GM19099 (cell line): ENCODE data around the gene FLT3LG.

ENCODE experiments used
- POLR2A ChIP-seq: IDR thresholded peaks from 3 replicates; pipeline ENCODE4 v1.6.1; 2011; ENCODE audit warnings: low read depth; ENCODE audit not compliant: insufficient read length; ENCODE audit errors: extremely low read depth

The FLT3LG gene

DNA sequence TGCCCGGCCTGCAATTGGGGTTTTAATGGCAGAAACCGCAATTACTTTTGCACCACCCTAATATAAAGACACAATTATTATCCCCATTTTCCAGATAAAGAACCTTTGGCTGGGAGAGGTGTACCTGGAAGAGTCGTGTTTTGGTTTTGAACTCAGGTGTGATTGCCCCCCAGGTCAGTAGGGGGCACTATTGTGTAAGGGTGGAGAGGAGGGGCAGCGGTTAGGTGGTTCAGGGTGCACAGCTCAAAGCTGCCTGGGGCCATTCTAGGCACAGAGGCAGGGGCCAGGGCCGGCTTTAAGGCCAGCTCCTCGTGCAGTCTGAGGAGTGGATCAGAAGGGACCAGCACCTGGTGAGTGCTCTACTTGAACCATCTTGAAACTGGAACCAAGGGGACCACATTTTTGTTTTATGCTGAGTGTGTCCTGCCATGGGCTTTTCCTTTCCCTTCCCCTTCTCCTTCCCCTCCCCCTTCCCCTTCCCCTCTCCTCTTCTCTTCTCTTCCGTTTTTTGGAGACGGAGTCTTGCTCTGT, 32.6 kb downstream of the FLT3LG start:
- no peak for TF ChIP-seq POLR2A

DNA sequence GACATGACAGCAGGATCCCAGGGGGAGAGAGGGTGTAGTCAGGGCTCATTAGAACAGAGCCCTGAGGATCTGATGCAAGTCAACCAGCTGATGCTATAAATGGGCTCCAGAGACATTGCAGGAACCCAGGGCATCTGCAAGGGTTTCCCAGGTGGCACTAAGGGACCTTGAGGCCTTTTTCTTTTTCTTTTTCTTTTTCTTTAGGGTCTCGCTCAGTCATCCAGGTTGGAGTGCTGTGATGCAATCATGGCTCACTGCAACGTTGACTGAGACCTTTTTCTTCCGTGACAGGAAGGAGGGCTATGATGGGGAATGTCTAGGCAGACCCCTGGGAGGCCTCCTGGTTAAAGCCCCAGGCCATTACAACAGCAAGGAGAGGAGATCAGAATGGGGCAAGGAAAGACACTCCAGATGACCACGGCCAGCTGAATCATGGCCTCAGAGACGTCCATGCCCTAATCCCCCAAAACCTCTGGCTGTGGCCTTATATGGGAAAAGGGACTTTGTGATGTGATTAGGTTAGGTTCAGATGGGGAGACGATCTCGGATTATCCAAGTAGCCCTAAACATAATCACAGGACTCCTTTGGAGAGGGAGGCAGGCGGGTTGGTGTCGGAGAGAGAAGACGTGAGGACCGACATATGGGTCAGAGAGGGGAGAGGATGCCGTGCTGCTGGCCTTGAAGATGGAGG, 33.9 kb downstream of the FLT3LG start:
- TF ChIP-seq POLR2A, result no peak

DNA sequence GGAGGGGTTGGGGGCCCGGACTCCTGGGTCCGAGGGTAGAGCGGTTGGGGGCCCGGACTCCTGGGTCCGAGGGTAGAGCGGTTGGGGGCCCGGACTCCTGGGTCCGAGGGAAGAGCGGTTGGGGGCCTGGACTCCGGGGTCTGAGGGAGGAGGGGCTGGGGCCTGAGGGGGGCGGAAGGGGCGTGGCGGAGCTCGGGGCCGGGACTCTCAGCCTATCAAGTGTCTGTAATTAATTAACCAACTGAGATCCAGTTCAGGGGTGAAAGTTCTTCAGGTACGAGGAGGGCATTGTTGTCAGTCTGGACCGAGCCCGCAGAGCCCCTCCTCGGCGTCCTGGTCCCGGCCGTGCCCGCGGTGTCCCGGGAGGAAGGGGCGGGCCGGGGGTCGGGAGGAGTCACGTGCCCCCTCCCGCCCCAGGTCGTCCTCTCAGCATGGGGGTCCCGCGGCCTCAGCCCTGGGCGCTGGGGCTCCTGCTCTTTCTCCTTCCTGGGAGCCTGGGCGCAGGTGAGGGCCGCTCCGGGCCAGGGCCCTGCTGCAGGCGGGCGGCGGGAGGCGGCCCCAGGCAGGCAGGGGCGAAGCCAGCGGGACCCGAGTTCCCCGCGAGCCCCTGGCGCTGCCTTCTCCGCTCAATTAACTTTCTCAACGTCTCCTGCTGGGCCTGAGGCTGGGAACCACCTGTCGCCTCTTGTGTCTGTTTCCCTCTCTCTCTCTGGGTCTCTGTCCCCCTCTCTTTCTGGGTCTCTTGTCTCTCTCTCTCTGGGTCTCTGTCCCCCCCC, 39.1 kb downstream of the FLT3LG start:
- TF ChIP-seq POLR2A, result peak; percentile 42

DNA sequence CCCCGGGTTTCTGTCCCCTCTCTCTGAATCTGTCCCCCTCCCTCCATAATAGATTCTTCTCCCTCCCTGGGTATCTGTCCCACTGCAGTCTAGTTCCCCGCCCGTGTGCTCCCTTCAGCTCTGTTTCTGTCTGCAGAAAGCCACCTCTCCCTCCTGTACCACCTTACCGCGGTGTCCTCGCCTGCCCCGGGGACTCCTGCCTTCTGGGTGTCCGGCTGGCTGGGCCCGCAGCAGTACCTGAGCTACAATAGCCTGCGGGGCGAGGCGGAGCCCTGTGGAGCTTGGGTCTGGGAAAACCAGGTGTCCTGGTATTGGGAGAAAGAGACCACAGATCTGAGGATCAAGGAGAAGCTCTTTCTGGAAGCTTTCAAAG, 39.7 kb downstream of the FLT3LG start:
- TF ChIP-seq POLR2A, result no peak

DNA sequence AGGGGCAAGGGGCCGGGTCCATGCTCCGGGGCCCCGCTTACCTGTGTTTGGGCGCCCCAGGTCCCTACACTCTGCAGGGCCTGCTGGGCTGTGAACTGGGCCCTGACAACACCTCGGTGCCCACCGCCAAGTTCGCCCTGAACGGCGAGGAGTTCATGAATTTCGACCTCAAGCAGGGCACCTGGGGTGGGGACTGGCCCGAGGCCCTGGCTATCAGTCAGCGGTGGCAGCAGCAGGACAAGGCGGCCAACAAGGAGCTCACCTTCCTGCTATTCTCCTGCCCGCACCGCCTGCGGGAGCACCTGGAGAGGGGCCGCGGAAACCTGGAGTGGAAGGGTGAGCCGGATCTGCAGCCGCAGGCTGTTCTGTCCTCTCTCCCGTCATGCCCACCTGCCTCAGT, 40.1 kb downstream of the FLT3LG start:
- no peak for TF ChIP-seq POLR2A

DNA sequence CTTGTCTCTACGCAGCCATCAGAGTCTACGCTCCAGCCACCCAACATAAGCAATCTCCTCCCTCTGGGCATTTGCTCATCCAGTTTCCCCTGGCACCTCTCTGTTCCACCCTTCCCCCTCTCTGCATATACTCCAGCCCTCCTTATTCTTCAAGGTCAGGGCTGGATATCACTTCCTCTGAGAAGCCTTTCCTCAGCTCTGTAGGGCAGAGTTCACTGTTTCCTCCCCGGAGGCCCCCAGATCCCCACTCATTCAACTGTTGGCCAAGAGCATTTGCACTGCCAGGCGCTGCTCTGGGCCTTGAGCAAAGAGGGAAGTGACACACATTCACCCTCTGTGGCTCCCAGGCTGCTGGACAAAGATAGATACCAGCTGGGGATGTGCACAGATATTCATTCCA, 41.8 kb downstream of the FLT3LG start:
- no peak for TF ChIP-seq POLR2A

DNA sequence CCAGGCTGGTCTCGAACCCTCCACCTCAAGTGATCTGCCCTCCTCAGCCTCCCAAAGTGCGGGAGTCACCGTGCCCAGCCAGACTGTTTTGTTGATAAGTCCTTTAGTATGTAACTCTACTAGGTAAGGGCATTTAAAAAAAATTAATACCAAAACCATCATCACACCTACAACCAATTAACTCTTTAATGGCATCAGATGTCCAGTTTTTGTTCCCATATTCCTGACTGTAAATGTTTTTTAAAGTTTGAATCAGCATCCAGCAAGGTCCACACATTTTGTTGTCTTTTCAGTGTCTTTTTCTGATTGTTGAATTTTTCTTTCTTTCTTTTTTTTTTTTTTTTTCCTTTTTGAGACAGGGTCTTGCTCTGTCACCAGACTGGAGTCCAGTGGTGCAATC, 44.0 kb downstream of the FLT3LG start:
- no peak for TF ChIP-seq POLR2A

DNA sequence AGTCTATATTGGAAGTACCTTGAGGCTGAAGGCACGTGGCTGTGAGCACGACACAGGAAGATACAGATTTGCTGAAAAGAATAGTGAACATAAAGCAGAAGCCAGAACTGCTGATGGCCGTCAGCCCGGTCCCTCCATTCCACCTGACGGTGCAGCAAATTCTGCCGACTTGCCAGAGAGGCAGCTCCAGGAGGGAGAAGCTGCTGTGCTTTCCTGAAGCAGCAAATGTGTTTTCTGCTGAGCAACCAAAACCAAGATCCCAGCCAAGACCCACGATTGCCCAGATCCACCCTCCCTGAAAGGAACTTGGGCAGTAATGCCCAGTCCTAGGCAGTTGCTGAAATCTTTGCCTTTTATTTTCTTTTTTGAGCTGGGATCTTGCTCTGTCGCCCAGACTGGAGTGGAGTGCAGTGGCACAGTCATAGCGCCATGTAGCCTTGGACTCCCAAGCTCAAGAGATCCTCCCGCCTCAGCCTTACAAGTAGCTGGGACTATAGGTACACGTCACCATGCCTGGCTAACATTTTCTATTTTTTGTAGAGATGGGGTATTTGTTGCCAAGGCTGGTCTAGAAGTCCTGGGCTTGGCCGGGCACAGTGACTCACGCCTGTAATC, 46.8 kb downstream of the FLT3LG start:
- no peak for TF ChIP-seq POLR2A

DNA sequence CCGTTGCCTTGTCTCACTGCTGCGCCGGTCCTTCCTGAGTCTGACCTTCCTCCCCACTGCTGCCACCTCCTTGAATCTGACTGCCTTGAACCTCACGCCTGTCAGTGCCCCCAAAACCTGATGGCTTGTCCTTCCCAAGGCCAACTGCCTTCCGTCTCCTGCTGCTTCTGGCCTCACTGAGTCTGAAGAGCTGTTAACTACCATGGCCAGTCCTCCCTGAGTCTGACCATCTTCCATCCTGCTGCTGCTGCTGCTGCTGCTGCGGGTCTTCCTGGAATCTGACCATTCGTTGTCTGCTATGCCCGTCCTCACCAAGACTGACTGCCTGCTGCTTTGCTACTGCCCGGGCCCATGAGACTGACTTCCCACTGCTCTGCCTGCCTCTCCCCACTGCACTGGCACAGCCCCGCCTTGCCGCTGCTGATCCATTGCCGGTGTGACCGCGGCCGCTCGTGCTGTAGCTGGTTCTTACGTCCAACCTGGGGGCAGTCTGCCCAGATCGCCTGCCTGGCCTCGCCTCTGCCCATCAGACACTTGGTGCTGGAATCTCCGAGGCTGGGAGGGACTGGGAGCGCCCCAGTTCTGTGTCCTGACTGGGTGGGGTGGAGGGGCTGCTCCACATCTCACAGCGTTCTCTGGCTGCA, 50.9 kb downstream of the FLT3LG start:
- no peak for TF ChIP-seq POLR2A

DNA sequence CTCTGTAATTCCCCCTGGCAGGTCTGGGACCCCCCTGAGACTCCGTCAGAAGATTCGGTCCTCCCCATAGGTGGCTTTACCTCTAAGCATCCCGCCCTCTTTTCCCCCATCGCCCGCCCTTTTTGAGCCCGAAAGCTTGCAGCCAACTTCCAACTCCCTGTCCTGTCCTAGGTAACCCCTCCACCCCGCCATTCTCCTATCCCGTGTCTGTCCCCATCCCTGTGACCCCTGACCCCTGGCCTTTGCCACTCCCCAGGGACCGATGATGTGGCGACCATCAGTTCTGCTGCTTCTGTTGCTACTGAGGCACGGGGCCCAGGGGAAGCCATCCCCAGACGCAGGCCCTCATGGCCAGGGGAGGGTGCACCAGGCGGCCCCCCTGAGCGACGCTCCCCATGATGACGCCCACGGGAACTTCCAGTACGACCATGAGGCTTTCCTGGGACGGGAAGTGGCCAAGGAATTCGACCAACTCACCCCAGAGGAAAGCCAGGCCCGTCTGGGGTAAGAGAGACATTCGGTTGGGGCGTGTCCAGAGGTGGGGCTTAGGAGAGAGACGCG, 54.3 kb downstream of the FLT3LG start:
- no peak for TF ChIP-seq POLR2A

DNA sequence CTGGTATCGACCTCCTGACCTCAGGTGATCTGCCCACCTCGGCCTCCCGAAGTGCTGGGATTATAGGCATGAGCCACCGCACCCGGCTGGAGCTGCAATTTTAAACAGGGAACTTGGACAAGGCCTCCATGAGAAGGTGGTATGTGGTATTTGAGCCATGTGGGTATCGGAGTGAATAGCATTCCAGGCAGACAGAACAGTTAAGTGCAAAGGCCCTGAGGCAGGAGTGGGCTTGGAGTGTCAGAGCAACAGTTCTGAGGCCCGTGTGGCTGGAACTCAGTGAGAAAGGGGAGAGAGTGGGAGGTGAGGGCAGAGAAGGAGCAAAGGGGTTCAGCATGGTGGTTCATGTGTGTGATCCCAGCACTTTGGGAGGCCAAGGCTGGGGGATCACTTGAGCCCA, 56.7 kb downstream of the FLT3LG start:
- no peak for TF ChIP-seq POLR2A

DNA sequence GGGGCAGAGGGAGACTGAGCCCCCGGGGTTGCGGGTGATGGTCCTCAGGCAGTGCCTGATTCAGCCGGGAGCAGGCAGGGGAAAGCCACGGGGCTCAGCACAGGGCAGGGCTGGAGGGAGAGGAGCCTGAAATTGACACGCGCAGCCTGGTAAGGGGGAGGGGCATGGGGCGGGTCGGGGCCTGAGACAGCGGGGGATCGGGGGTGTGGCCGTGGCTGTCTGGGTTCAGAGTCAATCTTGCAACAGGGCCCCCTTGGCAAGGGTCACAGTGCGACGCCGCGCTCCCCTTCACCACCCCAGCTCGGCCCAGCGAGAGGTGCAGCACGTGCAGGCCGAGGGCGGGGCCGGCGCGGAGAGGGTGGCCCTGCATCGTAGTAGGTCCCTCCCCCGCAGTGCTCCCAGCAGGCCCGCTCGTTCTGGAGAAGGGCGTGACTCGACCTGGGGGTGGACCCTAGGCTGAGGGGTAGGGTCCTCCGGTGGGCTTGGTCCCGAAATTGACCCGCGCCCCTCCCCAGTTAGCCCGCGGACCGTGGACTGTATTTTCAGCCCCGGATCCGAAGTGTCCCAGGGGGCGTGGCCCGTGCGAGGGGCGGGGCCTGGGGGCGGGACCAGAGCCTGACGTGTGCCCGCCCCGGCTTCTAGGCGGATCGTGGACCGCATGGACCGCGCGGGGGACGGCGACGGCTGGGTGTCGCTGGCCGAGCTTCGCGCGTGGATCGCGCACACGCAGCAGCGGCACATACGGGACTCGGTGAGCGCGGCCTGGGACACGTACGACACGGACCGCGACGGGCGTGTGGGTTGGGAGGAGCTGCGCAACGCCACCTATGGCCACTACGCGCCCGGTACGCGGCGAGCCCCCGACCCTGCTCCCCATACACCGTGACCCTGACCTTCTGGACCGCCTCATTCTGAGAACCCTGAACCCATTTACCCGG, 59.8 kb downstream of the FLT3LG start:
- no peak for TF ChIP-seq POLR2A

DNA sequence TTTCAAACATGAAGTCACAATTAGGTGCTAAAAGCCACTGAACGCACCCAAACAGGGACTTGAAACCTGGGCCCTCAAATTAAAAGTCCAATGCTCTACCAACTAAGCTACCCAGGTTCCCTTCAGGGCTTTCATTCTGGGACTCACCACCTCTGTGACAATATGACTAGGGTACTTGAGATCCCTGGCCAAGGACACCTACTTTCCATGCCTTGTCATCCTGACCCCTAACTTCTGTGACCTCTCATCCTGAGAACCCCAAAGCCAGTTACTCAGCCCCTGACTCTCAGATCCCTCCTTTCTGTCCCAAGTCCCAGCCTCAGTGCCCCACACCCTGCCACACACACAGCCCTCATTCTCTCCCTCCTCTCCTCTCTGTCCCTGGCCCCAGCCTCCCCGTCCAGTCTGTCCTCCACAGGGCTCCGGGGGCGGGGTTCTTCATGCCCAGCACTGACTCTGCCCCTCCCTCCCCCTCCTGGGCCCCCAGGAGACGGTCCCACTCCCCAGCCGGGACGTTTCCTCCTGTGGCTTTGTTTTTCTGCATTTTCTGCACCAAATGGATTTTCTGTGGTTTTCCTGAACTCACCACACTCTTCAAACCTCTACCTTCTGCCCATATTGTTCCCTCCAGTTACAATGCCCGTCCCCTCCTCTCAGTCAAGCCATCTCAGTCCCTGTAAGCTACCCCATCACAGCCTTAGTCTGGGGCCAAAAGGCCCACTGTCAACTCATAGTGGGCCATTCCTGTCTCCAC, 60.8 kb downstream of the FLT3LG start:
- no peak for TF ChIP-seq POLR2A
